NCI-H226 (cell line): ENCODE data around the gene SLC16A11.

Experiments
- DNase-seq: peaks from one replicate; pipeline ENCODE4 v3.0.0-alpha.2; 2015

The SLC16A11 gene

GRCh38 chr17:7024402-7024785, 19.5 kb downstream of the SLC16A11 start:
- DNase-seq, result no peak

DNA sequence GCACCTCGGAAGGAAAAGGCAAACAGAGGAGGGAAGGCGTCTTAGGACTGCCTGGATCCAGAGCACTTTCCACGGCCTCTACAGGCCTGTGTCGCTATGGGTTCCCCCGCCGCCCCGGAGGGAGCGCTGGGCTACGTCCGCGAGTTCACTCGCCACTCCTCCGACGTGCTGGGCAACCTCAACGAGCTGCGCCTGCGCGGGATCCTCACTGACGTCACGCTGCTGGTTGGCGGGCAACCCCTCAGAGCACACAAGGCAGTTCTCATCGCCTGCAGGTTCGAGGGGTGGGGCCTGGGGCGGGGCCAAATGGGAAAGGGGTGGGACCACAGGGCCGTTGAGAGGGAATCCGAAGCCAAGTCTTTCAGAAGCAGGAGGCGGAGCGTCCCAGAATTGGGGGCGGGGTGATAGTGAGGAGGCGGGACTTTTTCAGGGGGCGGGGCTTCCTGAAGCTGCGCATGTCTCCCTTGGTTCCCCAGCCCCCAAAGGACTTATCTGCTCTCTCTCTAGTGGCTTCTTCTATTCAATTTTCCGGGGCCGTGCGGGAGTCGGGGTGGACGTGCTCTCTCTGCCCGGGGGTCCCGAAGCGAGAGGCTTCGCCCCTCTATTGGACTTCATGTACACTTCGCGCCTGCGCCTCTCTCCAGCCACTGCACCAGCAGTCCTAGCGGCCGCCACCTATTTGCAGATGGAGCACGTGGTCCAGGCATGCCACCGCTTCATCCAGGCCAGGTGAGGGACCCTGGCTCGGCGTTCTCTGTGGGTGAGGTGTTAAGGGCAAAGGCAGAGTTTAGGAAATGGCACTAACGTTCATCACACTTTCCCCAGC, 20.1 kb downstream of the SLC16A11 start:
- DNase-seq, result peak; percentile 76

DNA sequence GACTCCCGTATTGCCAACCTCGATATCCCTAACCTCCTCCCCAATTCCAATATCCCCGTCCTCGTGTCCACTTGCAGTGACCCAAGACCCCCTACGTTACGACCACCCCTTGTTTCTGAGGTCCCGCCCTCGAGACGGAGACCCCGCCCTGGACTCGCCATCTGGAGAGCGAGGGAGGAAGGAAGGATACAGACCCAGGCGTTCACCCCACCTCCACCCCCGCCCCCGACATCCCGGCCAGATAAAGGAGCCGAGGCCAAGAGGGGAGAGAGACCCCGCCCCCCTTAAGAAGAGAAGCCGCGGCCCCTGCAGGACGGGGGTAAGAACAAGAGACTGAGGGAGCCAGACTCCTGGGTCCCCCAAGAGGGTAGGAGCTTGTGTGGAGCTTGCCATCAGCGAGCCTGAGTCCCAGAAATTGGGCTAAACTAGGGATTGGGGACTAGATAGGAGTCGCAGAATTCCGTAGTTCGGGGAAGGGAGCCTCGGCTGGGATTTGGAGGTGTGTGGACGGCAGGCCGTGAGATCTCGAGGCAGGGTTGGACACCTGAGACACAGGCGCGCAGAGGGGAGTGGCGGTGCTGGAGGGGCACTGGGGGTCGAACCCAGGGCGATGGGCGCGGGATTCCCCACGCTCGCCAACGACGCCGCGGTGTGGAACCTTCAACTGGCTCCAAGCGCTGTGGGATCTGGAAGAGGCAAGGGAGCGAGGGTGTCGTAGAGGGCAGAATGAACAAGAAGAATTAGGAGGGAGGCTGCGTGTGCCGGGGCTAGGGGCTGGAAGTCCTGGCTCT, 20.9 kb downstream of the SLC16A11 start, which contains the start of gene BCL6B:
Gene BCL6B, plus strand, starts transcription at position 270 of the 791 bp plus-strand sequence. CDS start 622 bp downstream, outside the sequence.
- DNase-seq, result no peak

DNA sequence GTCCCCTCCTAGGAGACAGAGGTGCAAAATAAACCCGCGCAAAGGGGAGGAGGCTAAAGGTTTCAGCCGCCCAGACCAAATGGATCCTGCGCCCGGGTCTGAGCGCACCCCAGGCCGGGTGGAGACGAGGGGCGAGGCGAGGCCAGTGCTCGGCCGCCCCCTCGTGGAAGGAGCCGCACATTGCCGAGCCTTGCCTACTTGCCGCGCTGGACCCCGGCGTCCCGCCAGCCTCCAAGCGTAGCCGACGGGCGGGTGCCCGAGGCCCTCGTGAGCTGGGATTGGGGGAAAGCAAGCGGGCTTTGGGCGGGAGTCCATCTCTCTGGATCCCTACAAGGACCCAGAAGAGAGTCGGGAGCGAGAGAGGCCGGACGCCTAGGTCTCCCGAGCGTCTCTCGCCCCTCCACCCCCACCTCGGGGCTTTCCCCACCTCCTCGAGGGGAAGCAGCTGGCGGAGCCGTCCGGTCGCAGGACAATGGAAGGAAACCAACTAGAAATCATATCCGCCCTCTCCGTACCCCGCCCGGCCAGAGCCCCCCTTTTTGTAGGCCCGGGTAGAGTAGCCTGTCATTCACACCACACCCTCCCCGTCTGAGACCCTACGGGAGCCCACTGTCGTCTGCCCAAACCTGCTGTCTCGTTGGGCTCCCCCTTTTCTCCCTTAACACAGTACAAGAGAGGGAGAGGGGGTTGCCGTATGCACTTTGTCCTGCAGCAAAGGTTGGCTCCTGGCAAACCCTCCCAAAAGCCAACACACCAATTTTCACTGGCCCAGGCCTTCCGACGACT, 21.7 kb downstream of the SLC16A11 start:
- DNase-seq, result no peak

DNA sequence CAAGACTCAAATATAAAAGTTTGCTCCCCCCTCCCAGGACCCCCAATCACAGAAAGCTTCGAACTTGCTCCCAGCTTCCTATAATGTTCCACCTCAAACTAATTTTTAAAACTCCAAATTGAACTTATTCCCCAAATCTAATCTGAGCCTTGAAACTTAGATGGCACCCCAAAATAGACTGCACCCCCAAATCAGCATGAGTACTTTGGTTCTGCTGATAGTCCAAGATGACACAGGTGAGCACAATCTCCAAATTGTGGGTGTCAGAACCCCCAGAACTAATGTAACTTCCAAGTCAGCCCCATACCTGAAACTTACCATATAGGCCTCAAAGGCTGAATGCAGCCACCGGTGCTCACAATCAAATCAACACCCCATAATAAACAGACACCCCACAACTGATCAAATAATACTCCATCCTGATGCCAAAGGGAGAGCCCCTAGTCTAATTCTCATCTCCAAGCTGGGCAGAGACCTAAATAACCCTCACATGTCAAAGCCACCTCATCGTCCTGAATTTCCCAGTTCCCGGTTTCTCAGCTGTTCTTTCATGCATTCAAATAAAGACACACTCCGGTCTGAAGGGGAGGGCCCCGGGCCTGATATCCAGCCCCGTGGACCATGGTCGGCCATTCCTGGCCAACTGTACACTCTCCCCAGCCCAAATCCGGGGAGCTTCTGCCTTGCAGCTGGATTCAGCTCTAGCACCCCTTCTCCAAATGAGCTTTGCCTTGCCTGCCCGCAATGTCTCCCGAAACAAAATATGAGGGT, 22.8 kb downstream of the SLC16A11 start:
- no peak for DNase-seq

- DNase-seq, result no peak
These were observed 23.9 kb downstream of the SLC16A11 start for GRCh38 chr17:7019839-7020519.

DNA sequence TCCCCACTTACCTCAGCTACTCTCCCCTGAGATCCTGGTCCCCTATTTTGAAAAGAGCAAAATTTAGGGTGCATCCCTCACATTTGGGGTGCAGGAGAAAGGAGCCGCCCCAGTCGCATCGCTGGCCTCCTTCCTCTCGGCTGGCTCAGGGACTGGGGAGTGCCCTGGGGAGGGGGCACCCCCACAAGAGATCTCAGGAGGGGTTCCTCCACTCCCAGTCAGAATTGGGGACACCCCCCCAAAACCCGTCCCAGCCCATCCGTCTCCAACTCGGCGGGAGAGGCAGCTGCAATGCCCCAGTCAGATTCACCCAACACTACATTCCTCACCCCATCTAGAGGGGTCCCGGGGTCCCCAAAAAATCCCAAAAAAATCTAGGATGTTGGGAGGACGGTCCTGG, 24.5 kb downstream of the SLC16A11 start:
- no peak for DNase-seq

DNA sequence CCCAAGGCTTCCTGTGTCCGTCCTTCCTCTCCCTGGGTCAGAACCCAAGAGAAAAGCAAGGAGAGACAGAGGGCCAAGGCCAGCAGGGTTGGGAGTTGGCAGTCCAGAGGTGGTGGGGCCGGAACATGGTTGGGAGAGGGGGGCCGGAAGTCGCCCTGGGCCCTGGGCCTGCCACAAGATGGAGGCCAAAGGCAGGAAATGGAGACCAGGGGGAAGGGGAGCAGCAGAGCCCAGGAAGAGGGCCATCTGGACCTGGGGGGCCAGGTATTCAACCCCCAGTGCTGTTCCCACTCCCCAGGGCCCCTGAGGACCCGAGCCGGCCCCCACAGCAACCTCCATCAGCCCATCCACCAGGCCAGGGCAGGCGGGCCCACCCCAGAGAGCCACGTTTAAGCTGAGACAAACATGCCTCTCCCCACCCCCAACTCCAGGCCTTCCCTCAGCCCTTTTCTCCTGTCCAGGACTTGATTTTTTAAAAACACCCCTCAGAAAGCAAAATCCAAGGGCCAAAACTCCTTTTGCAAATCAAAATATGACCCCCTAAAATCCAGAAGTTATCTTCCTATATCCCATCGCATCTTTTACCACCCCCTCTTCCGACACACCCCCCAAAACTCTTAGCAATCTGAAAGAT, 25.4 kb downstream of the SLC16A11 start:
- DNase-seq, result no peak

GRCh38 chr17:7017827-7018200, 26.1 kb downstream of the SLC16A11 start:
- no peak for DNase-seq

GRCh38 chr17:7016886-7017826, 26.7 kb downstream of the SLC16A11 start:
- no peak for DNase-seq

GRCh38 chr17:7016418-7016817, 27.5 kb downstream of the SLC16A11 start:
- DNase-seq, result no peak

GRCh38 chr17:7014995-7015958, 28.6 kb downstream of the SLC16A11 start:
- DNase-seq, result no peak

- peak; percentile 97 for DNase-seq
These were observed 29.5 kb downstream of the SLC16A11 start for GRCh38 chr17:7014261-7014994.

GRCh38 chr17:7011942-7012254, 32.0 kb downstream of the SLC16A11 start:
- DNase-seq, result no peak

DNA sequence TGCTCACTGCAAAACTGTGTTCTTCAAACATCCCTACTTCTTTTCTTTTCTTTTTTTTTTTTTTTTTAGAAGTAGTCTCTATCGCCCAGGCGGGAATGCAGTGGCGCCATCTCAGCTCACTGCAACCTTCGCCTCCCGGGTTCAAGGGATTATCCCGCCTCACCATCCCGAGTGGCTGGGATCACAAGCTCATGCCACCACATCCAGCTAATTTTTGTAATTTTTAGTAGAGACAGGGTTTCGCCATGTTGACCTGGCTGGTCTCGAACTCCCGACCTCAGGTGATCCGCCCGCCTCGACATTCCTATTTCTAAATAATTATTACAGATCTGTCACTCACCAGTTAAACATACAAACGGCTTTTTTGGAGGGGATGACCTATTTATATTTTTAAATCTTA, 32.5 kb downstream of the SLC16A11 start:
- DNase-seq, result no peak

DNA sequence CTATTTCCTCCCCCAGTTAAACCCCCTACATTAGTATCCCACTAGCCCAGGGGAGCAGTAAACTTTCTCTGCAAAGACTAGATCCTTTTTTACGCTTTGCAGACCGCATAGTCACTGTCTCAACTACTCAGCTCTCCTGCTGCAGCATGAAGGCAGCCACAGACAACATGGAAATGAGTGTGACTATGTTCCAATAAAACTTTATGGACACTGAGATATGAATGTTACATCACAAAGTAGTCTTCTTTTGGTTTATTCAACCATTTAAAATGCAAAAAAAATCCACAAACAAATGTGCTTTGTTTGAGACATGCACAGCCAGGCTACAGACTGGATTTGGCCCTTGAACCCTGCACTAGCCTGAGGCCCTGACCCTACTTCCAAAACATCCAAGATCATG, 33.4 kb downstream of the SLC16A11 start:
- no peak for DNase-seq

DNA sequence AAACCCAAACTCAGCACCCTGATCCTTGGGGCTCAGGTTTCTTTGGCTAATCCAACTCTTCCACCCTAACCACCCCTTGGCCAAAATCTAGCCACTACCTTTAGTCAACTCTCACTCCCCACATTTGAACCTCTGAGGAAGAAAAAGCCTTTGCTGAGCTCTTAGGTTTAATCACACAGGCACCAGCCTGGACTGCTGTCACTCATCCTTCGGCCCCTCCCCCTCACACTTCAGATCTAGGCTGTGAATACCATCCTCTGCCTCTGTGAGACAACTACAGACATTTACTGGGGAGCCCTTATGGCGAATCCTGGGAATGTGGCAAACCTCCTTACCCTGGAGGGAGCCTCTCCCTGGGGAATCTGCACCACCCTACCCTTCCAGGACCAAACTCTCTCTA, 36.7 kb downstream of the SLC16A11 start:
- no peak for DNase-seq

- no peak for DNase-seq
These were observed 38.2 kb downstream of the SLC16A11 start for GRCh38 chr17:7005716-7006115.
